ENCODE measurements around the gene UBAP2L. TPM values are rescaled to one million over a fixed set of nuclear protein-coding genes. Genes with fewer than 3 reads are reported as not detected.

The UBAP2L gene
- total and polyA plus RNA-seq, 2 experiments from 2014 or later, result 98.5 to 157 TPM

GRCh38 chr1:154218545-154218944 is 2.2 kb upstream of the UBAP2L start (continued):
- TF ChIP-seq ZNF462 (CRISPR knock-in tag; IDR thresholded peaks at IDR 0.05), result no peak
- TF ChIP-seq ZNF331 (CRISPR knock-in tag; IDR thresholded peaks at IDR 0.05; ENCODE audit: low read depth), result no peak
- TF ChIP-seq EZH2 (IDR thresholded peaks at IDR 0.05; ENCODE audit: low read depth, unreplicated experiment), result no peak

- Histone ChIP-seq H3F3A (replicated peaks; ENCODE audit: low read depth) (peaks cover 9% of the 10 kb centered on the region; the same call in 1 of the 2 replicates), H2AFZ (no peak overlapping the region), H3K27me3 (ENCODE audit: insufficient read depth) (no peaks in the 10 kb centered on the region), H3K4me1 (ENCODE audit: insufficient read depth) (peaks cover 41% of the 10 kb centered on the region), H3K4me3 (peak overlapping the region; percentile 75), H3K36me3 (ENCODE audit: insufficient read depth) (peaks cover 20% of the 10 kb centered on the region), H3K27ac (ENCODE audit: low read depth) (peak overlapping the region; percentile 99), H3K4me2 (peak overlapping the region; percentile 94), H4K20me1 (replicated peaks; ENCODE audit: insufficient read depth) (no peaks in the 10 kb centered on the region; the same call in 1 of the 2 replicates), H3K9me2 (ENCODE audit: insufficient read depth) (no peaks in the 10 kb centered on the region), H3K79me2 (replicated peaks; ENCODE audit: insufficient read depth) (peaks cover 90% of the 10 kb centered on the region)
- no peak for ATAC-seq
- Mint-ChIP-seq H3K4me3 (peak overlapping the region; percentile 99), H3K4me1 (peaks cover 30% of the 10 kb centered on the region), H3K36me3 (ENCODE audit: low read depth) (peaks cover 65% of the 10 kb centered on the region), H3K9me3 (peaks cover 4% of the 10 kb centered on the region; the same call in 1 of the 3 replicates), H3K27me3 (ENCODE audit: insufficient read depth, low read depth, poor library complexity) (peaks cover 16% of the 10 kb centered on the region), H3K27ac (peak overlapping the region; percentile 100)
- peak; percentile 11 for DNase-seq (ENCODE audit: low spot score)
- TF ChIP-seq ZNF114 (CRISPR knock-in tag; IDR thresholded peaks at IDR 0.05), result no peak
- TF ChIP-seq ZNF462 (CRISPR knock-in tag; IDR thresholded peaks at IDR 0.05), result no peak
- no peak for TF ChIP-seq NANOG (IDR thresholded peaks at IDR 0.05; ENCODE audit: borderline replicate concordance)
- no peak for TF ChIP-seq CREB1 (CRISPR knock-in tag; IDR thresholded peaks at IDR 0.05; ENCODE audit: low read depth)
- no peak for TF ChIP-seq JUNB (IDR thresholded peaks at IDR 0.05; ENCODE audit: unreplicated experiment)
- TF ChIP-seq CTCF (conservative IDR thresholded peaks at IDR 0.05; ENCODE audit: low read depth in 2 of 2), result no peak
These were observed 1.2 kb upstream of the UBAP2L start for GRCh38 chr1:154219541-154219940.

Measured in GM23338 (cell line).